Subcutaneous preadipocyte (primary cell): Measurements from ENCODE around the gene ZNF567. TPM values are rescaled to one million over a fixed set of nuclear protein-coding genes. Genes with fewer than 3 reads are reported as not detected.

ENCODE experiments used
- total RNA-seq: library from RNA; depleted of rRNA; stranded (reverse); fragments of >200 nt; gene quantifications from 2 replicates; pipeline ENCODE4 v1.2.3, GENCODE V29; 2012

ZNF567 gene
- total RNA-seq = 3.3 and 5.1 TPM in 2 replicates

GRCh38 chr19:36687214-36688056 is at the start of gene ZNF567:
Gene ZNF567, plus strand, starts transcription at chr19:36687612. Its CDS starts 7,256 bp downstream, at chr19:36694868.

Other genes with a start within 250 kb of the ZNF567 start
- 9.2 and 10.3 TPM in 2 replicates for gene ZNF566, start 198.1 kb upstream of the ZNF567 start, total RNA-seq
- 9.6 and 13.9 TPM in 2 replicates for gene ZNF260, start 159.3 kb upstream of the ZNF567 start, total RNA-seq
- gene ZNF529, start 114.3 kb upstream of the ZNF567 start, total RNA-seq = 7.3 and 8.0 TPM in 2 replicates
- 2.2 and 2.7 TPM in 2 replicates for gene ZNF382, start 82.3 kb upstream of the ZNF567 start, total RNA-seq
- gene ZNF461, start 20.8 kb upstream of the ZNF567 start, total RNA-seq = 6.3 and 6.6 TPM in 2 replicates
- gene ZNF850, start 85.2 kb downstream of the ZNF567 start, total RNA-seq = 2.0 and 2.6 TPM in 2 replicates
- gene ZNF790, start 150.8 kb downstream of the ZNF567 start, total RNA-seq = 4.1 and 5.5 TPM in 2 replicates
- gene ZNF345, start 163.3 kb downstream of the ZNF567 start, total RNA-seq = 1.8 and 2.2 TPM in 2 replicates
- 2.6 and 3.9 TPM in 2 replicates for gene ZNF829, start 228.7 kb downstream of the ZNF567 start, total RNA-seq
- gene ZNF568, start 228.7 kb downstream of the ZNF567 start, total RNA-seq = 7.8 and 9.2 TPM in 2 replicates